ENCODE data around the gene AP4S1. TPM values are rescaled to one million over a fixed set of nuclear protein-coding genes. Genes with fewer than 3 reads are reported as not detected.

The AP4S1 gene
- total and polyA plus RNA-seq, 3 donors from 2014 or later, result 18.9 to 41.8 (median 21.5) TPM

- WGBS, 2 donors, result 33 to 35% methylated on average over 2 of the region's 2 CpGs
Observed at GRCh38 chr14:31078766-31079165, 53.3 kb downstream of the AP4S1 start.

GRCh38 chr14:31080056-31080455, 54.6 kb downstream of the AP4S1 start:
- DNase-seq, result no peak
- no peak for TF ChIP-seq CTCF (IDR thresholded peaks at IDR 0.05)
- TF ChIP-seq POLR2A (IDR thresholded peaks at IDR 0.05), result no peak
- intact Hi-C loops (cut with DNase I; ENCODE audit: low total_unique reads), result loop anchor here (10.0 kb wide), 1 partner anchor 105 kb away; no protein-coding TSS in a partner anchor
- Histone ChIP-seq H3K27me3 (no peaks in the 10 kb centered on the region), H3K36me3 (ENCODE audit: low read depth, missing control alignments) (no peaks in the 10 kb centered on the region), H3K27ac (no peak overlapping the region), H3K9me3 (no peaks in the 10 kb centered on the region), H3K4me3 (no peak overlapping the region), H3K4me1 (no peaks in the 10 kb centered on the region)
- whole genome bisulfite sequencing, 2 donors, result 60 to 61% methylated on average over 3 of the region's 3 CpGs

More at GRCh38 chr14:31078766-31079165, 53.3 kb downstream of the AP4S1 start:
- intact Hi-C loops (cut with DNase I; ENCODE audit: low total_unique reads), result no loop called here
- H3K9me3 ChIP-seq, result no peaks in the 10 kb centered on the region
- H3K4me1 ChIP-seq, result no peaks in the 10 kb centered on the region
- no peaks in the 10 kb centered on the region for H3K36me3 ChIP-seq (ENCODE audit: low read depth, missing control alignments)
- no peak overlapping the region for H3K27ac ChIP-seq
- H3K27me3 ChIP-seq, result no peaks in the 10 kb centered on the region
- DNase-seq, result no peak
- H3K4me3 ChIP-seq, result no peak overlapping the region
- TF ChIP-seq CTCF (IDR thresholded peaks at IDR 0.05) (no peak), POLR2A (IDR thresholded peaks at IDR 0.05) (no peak)

- TF ChIP-seq POLR2A (IDR thresholded peaks at IDR 0.05), result no peak
- no peak for TF ChIP-seq CTCF (IDR thresholded peaks at IDR 0.05)
- H3K4me1 ChIP-seq, result no peaks in the 10 kb centered on the region
- no peaks in the 10 kb centered on the region for H3K36me3 ChIP-seq (ENCODE audit: low read depth, missing control alignments)
- intact Hi-C loops (cut with DNase I; ENCODE audit: low total_unique reads), result loop anchor here (10.0 kb wide), 1 partner anchor 106 kb away; no protein-coding TSS in a partner anchor
- 84 to 85% methylated on average over 4 of the region's 4 CpGs for WGBS, 2 donors
- H3K9me3 ChIP-seq, result no peaks in the 10 kb centered on the region
- H3K27ac ChIP-seq, result no peak overlapping the region
- H3K27me3 ChIP-seq, result no peaks in the 10 kb centered on the region
- no peak overlapping the region for H3K4me3 ChIP-seq
- DNase-seq, result no peak
Observed at GRCh38 chr14:31080484-31080883, 55.0 kb downstream of the AP4S1 start.

- H3K9me3 ChIP-seq, result no peaks in the 10 kb centered on the region
- 95 to 96% methylated on average over 3 of the region's 3 CpGs for WGBS, 2 donors
- no peaks in the 10 kb centered on the region for H3K27me3 ChIP-seq
- H3K36me3 ChIP-seq (ENCODE audit: low read depth, missing control alignments), result no peaks in the 10 kb centered on the region
- intact Hi-C loops (cut with DNase I; ENCODE audit: low total_unique reads), result loop anchor here (10.0 kb wide), 1 partner anchor 109 kb away; no protein-coding TSS in a partner anchor
- DNase-seq, result no peak
- TF ChIP-seq CTCF (IDR thresholded peaks at IDR 0.05), result no peak
- TF ChIP-seq POLR2A (IDR thresholded peaks at IDR 0.05), result no peak
- no peak overlapping the region for H3K27ac ChIP-seq
- no peak overlapping the region for H3K4me3 ChIP-seq
- H3K4me1 ChIP-seq, result no peaks in the 10 kb centered on the region
Observed at GRCh38 chr14:31083781-31084180, 58.3 kb downstream of the AP4S1 start.

- Histone ChIP-seq H3K4me3 (no peak overlapping the region), H3K9me3 (no peaks in the 10 kb centered on the region), H3K36me3 (ENCODE audit: low read depth, missing control alignments) (no peaks in the 10 kb centered on the region), H3K27ac (no peak overlapping the region), H3K4me1 (no peaks in the 10 kb centered on the region), H3K27me3 (no peaks in the 10 kb centered on the region)
- intact Hi-C loops (cut with DNase I; ENCODE audit: low total_unique reads), result loop anchor here (10.0 kb wide), 1 partner anchor 110 kb away; no protein-coding TSS in a partner anchor
- TF ChIP-seq POLR2A (IDR thresholded peaks at IDR 0.05), result no peak
- no peak for TF ChIP-seq CTCF (IDR thresholded peaks at IDR 0.05)
- 87 to 91% methylated on average over 5 of the region's 5 CpGs for WGBS, 2 donors
- DNase-seq, result no peak
Observed at GRCh38 chr14:31084385-31084784, 58.9 kb downstream of the AP4S1 start.

Data from testis (tissue), 3 donors.